Sigmoid colon (tissue), 4 donors: ENCODE measurements around the gene TRMT112.

Experiments used
- CTCF ChIP-seq, 4 experiments: fragments of 450-650 bp in 3 of 4; fragments of 200-600 bp in 1 of 4; IDR thresholded peaks; one replicate each; pipeline ENCODE4 v1.5.1; 2016 to 2019; ENCODE audit warnings: antibody characterized with exemption in 4 of 4, mild to moderate bottlenecking in 3 of 4, moderate library complexity in 2 of 4
- POLR2AphosphoS5 ChIP-seq, 4 donors: sonication (generic); formaldehyde crosslinking; IDR thresholded peaks; one replicate each; pipeline ENCODE4 v1.6.1; 2017; ENCODE audit warnings: antibody characterized with exemption in 4 of 4

GRCh38 chr11:64276653-64277431 is 40.5 kb downstream of the TRMT112 start:
- TF ChIP-seq CTCF (IDR thresholded peaks at IDR 0.05) (no peak), POLR2AphosphoS5 (IDR thresholded peaks at IDR 0.05) (no peak)
